K562 (cell line): ENCODE data around the gene RBBP4.

Experiments
- HBP1 ChIP-seq: fragments of 450-650 bp; formaldehyde crosslinking; IDR thresholded peaks from 2 replicates; pipeline ENCODE4 v1.4.0; 2022; ENCODE audit warnings: missing genetic modification characterization
- PRPF4 ChIP-seq: fragments of 200-400 bp; formaldehyde crosslinking; IDR thresholded peaks from one replicate; pipeline ENCODE4 v1.6.1; 2017; ENCODE audit warnings: low read length, low read depth, mild to moderate bottlenecking; ENCODE audit not compliant: insufficient read depth, poor library complexity, severe bottlenecking
- ZC3H11A ChIP-seq: IDR thresholded peaks from 2 replicates; pipeline ENCODE4 v1.6.1; 2012; ENCODE audit warnings: low read depth, low read length, improper control_type of control experiment

DNA sequence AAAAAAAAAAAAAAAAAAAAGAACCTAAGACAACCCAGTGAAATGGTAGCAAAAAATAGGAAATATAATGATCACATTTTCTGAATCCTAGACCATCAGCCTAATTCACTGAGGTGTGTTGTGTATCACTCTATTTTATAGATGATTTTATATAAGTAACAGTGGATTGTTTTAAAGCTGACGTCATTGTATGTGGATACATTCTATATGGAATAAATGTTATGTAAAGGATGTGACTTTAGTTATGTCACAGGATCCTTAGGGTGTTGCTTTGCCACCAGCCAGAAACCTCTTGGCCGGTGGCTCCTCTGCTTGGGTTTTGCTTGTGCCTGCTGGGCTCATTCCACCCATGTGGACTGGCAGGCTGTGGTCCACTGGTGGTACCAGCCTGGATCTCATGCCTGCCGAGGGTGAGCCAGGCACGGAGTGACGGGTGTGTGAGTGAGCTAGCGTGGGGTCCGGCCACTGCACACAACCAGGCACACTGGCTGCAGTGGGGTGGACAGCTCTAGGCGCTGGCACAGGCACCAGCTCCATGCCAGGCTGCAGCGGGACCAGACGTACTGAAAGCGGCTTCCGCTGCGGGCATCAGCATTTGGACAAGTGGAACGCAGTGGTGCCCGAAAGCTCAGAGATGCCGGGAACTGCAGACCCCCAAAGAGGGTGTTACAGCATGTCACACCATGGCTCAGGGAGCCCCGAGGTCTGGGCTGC is 45.1 kb upstream of the RBBP4 start:
- no peak for TF ChIP-seq ZC3H11A
- no peak for TF ChIP-seq PRPF4
- TF ChIP-seq HBP1 = no peak
